ENCODE measurements around the gene FOXP1. TPM values are rescaled to one million over a fixed set of nuclear protein-coding genes. Genes with fewer than 3 reads are reported as not detected.

FOXP1 gene
- total and polyA plus RNA-seq, 9 of the 15 experiments (the other 6 are each of a cell fraction or from before 2014, with no cell fraction given) = 7.7 to 34.5 (median 13.7) TPM

DNA sequence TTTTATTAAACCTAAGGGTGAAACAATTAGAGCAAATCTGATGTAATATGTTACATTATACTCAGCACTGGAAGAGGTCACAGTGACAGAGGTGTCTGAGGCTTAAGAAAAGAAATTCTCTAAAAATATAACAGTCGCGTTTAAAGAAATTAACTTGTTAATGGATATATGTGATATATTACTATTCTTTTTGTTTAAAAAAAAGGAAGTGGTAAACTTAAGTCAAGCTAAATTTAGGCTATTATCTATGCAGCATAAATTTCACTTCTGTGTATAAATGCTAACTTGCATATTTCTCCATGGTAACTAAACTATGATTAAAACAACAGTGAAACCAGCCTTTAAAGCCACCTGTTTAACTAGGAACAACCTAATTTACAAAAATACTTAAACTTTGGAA is 191.3 kb downstream of the FOXP1 start:
- no peak for FAIRE-seq
- Histone ChIP-seq H3K27me3 (ENCODE audit: control insufficient read depth in 2 of 2, insufficient read depth in 2 of 2, low read length in 2 of 2) (no peaks in the 10 kb centered on the region), H3K27ac (ENCODE audit: extremely low read depth, low read depth, low read length) (peak overlapping the region; percentile 24; the same call in 1 of the 3 replicates), H3K9me3 (replicated peaks; ENCODE audit: control insufficient read depth, insufficient read depth, low read depth, low read length) (no peaks in the 10 kb centered on the region), H2AFZ (ENCODE audit: low read depth, low read length) (0 out of 2 replicates have a peak overlapping the region, but pooled peaks have one; percentile 38), H3K9ac (ENCODE audit: insufficient read depth in 1 of 2, low read depth in 2 of 2, low read length in 2 of 2) (peak overlapping the region in 1 of 2 experiments; percentile 5; a peak in 1 of 4 replicates), H3K79me2 (ENCODE audit: control insufficient read depth, insufficient read depth, low read length) (no peaks in the 10 kb centered on the region; the same call in 1 of the 3 replicates), H3K4me2 (ENCODE audit: insufficient read depth, low read length) (no peak overlapping the region), H3K4me3 (no peak overlapping the region), H3K36me3 (ENCODE audit: control insufficient read depth, insufficient read depth, low read length) (no peaks in the 10 kb centered on the region), H3K9me1 (ENCODE audit: control insufficient read depth, insufficient read depth, low read length) (no peaks in the 10 kb centered on the region), H4K20me1 (replicated peaks; ENCODE audit: control insufficient read depth, insufficient read depth, low read length) (no peaks in the 10 kb centered on the region), H3K4me1 (replicated peaks in 1 of 2; ENCODE audit: control insufficient read depth in 2 of 2, insufficient read depth in 2 of 2, low read length in 2 of 2) (peaks cover 4 to 43% of the 10 kb centered on the region in 2 experiments; a peak in 4 of 5 replicates)
- no TSS peak for BruUV-seq (replicated peaks)
- intact Hi-C loops (cut with micrococcal nuclease) = loop anchor here (10.0 kb wide), 1 partner anchor 147 kb away; no protein-coding TSS in a partner anchor
- TF ChIP-seq MAFG (tag; conservative IDR thresholded peaks at IDR 0.05) (peak; percentile 79), ZNF316 (IDR thresholded peaks at IDR 0.05) (peak; percentile 93), MAFK (IDR thresholded peaks at IDR 0.05; ENCODE audit: low read length) (no peak), REST (IDR thresholded peaks at IDR 0.05; ENCODE audit: borderline replicate concordance) (no peak), REST (CRISPR knock-in tag; IDR thresholded peaks at IDR 0.05; ENCODE audit: low read depth) (no peak), C11orf30 (IDR thresholded peaks at IDR 0.05; ENCODE audit: low read depth) (peak; percentile 92), RFX1 (IDR thresholded peaks at IDR 0.05) (peak; percentile 21; the same call in 1 of the 2 replicates), MAFF (IDR thresholded peaks at IDR 0.05; ENCODE audit: low read length) (peak; percentile 75)
- WGBS (ENCODE audit: insufficient coverage, low coverage, missing lambda C conversion rate) = 9% methylated on average over 2 of the region's 2 CpGs
- CTCF ChIA-PET (ENCODE audit: low intra/inter-chr PET ratio) = no interaction called here
- POLR2A ChIA-PET = interaction anchor here (1.2 kb wide), 1 partner anchor 18 kb away, joined by 3 read pairs; no protein-coding TSS in a partner anchor
- no peak for ATAC-seq
- no peak for DNase-seq (ENCODE audit: extremely low read depth in 1 of 4, low spot score in 3 of 4)
- in situ Hi-C loops (cut with MboI) = no loop called here
